OCI-LY3 (cell line): Measurements from ENCODE around the gene CHRDL2.

Experiments
- H2AFZ ChIP-seq: fragments of 200-600, 300-600 bp; shearing (Covaris generic); 2 replicates; pipeline ENCODE4 v1.6.0; 2014; ENCODE audit warnings: antibody characterized with exemption, low read depth, low read length
- H3K27ac ChIP-seq: fragments of 200-600, 300-600 bp; sonication (generic); 2 replicates; pipeline ENCODE4 v1.5.1; 2014; ENCODE audit warnings: mild to moderate bottlenecking, low read length, moderate library complexity, mixed read lengths
- H3K27me3 ChIP-seq: fragments of 200-600, 300-600 bp; sonication (generic); 2 replicates; pipeline ENCODE4 v1.6.1; 2014; ENCODE audit warnings: low read depth, low read length, mixed read lengths
- H3K36me3 ChIP-seq: fragments of 200-600, 300-600 bp; sonication (generic); replicated peaks from 2 replicates; pipeline ENCODE3; 2014; ENCODE audit warnings: low read depth, low read length, mixed read lengths
- H3K4me1 ChIP-seq: fragments of 300-600, 200-600 bp; sonication (generic); 2 replicates; pipeline ENCODE4 v1.6.1; 2014; ENCODE audit warnings: low read length, mixed read lengths
- H3K4me2 ChIP-seq: fragments of 200-600, 300-600 bp; sonication (generic); 2 replicates; pipeline ENCODE4 v1.6.1; 2014; ENCODE audit warnings: low read length, mixed read lengths
- H3K4me3 ChIP-seq: fragments of 300-600, 200-600 bp; sonication (generic); 2 replicates; pipeline ENCODE4 v1.5.1; 2014; ENCODE audit warnings: antibody characterized with exemption, mild to moderate bottlenecking, low read length, moderate library complexity
- H3K79me2 ChIP-seq: fragments of 300-600, 200-600 bp; shearing (Covaris generic); 2 replicates; pipeline ENCODE4 v1.6.1; 2014; ENCODE audit warnings: mild to moderate bottlenecking, low read length, mixed read lengths
- H3K9ac ChIP-seq: fragments of 300-600, 200-600 bp; shearing (Covaris generic); 2 replicates; pipeline ENCODE4 v1.6.0; 2014; ENCODE audit warnings: mild to moderate bottlenecking, low read length, moderate library complexity
- H3K9me3 ChIP-seq: fragments of 200-600, 300-600 bp; shearing (Covaris generic); 2 replicates; pipeline ENCODE4 v1.6.1; 2014; ENCODE audit warnings: low read length, mixed read lengths; ENCODE audit not compliant: insufficient read depth
- H4K20me1 ChIP-seq: fragments of 200-600, 300-600 bp; sonication (generic); 2 replicates; pipeline ENCODE4 v1.6.1; 2016; ENCODE audit warnings: low read length, mixed read lengths; ENCODE audit not compliant: insufficient read depth
- EZH2phosphoT487 ChIP-seq: fragments of 200-600 bp; shearing (Covaris generic); IDR thresholded peaks from 2 replicates; pipeline ENCODE4 v1.6.1; 2018; ENCODE audit warnings: antibody characterized with exemption, mixed run types, low read depth
- TF ChIP-seq, protein P1 (sequence below): fragments of 200-600, 300-600 bp; sonication (generic); IDR thresholded peaks from 2 replicates; pipeline ENCODE4 v1.5.1; 2014; ENCODE audit warnings: antibody characterized with exemption, low read length, low read depth

The CHRDL2 gene, protein sequence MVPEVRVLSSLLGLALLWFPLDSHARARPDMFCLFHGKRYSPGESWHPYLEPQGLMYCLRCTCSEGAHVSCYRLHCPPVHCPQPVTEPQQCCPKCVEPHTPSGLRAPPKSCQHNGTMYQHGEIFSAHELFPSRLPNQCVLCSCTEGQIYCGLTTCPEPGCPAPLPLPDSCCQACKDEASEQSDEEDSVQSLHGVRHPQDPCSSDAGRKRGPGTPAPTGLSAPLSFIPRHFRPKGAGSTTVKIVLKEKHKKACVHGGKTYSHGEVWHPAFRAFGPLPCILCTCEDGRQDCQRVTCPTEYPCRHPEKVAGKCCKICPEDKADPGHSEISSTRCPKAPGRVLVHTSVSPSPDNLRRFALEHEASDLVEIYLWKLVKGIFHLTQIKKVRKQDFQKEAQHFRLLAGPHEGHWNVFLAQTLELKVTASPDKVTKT

GRCh38 chr11:74731301-74732094, at the start of gene CHRDL2:
Gene CHRDL2, minus strand, starts transcription at chr11:74731426. Its CDS starts 538 bp downstream, at chr11:74730888.
- Histone ChIP-seq H3K27ac (no peak within 1 kb of the TSS), H3K9ac (no peak within 1 kb of the TSS), H3K27me3 (peaks cover 28% of the 10 kb centered on the region; the same call in 1 of the 2 replicates), H3K4me2 (no peak within 1 kb of the TSS), H4K20me1 (no peaks in the 10 kb centered on the region), H3K36me3 (no peaks in the 10 kb centered on the region), H2AFZ (no peak within 1 kb of the TSS), H3K9me3 (no peaks in the 10 kb centered on the region), H3K79me2 (no peaks in the 10 kb centered on the region), H3K4me3 (no peak within 1 kb of the TSS), H3K4me1 (no peaks in the 10 kb centered on the region)
- no peak for TF ChIP-seq EZH2phosphoT487
- TF ChIP-seq, protein P1, sequence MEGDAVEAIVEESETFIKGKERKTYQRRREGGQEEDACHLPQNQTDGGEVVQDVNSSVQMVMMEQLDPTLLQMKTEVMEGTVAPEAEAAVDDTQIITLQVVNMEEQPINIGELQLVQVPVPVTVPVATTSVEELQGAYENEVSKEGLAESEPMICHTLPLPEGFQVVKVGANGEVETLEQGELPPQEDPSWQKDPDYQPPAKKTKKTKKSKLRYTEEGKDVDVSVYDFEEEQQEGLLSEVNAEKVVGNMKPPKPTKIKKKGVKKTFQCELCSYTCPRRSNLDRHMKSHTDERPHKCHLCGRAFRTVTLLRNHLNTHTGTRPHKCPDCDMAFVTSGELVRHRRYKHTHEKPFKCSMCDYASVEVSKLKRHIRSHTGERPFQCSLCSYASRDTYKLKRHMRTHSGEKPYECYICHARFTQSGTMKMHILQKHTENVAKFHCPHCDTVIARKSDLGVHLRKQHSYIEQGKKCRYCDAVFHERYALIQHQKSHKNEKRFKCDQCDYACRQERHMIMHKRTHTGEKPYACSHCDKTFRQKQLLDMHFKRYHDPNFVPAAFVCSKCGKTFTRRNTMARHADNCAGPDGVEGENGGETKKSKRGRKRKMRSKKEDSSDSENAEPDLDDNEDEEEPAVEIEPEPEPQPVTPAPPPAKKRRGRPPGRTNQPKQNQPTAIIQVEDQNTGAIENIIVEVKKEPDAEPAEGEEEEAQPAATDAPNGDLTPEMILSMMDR: no peak

DNA sequence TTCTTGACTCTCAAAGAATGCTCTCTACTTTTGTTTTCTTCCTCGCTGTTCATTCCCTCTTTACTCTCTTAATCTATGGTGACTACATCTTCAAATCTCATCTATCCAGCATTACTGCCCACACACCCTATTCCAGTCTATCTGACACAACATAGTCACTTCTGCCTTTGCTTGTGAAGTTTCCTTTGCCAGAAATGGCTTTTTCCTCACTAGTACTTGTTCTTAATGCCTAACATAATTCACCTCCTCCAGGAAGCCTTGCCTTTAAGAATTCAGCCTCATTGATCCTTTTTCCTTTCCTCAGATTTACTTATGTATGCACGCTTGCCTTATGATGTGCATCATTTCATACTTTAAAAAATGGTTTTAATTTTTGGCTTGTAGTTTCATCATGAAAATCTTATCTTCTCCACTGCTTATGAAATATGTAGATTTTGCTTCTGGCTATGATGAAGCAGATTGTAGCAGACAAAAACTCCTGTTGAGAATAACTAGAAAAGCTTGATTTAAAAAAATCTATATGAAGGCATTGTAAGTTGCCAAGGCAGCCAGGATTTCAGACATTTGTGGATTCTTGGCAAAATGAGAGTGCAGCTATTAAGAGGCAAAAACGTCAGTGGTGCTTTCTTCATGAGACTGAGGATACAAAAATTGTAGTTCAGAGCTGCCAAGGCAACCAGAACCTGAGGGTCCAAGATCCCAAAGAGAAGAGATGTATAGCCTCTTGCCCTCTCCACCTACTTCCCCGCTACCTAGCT, 49.2 kb upstream of the CHRDL2 start:
- Histone ChIP-seq H3K4me2 (no peak overlapping the region), H3K9ac (no peak overlapping the region), H4K20me1 (peaks cover 95% of the 10 kb centered on the region), H3K4me1 (peaks cover 45% of the 10 kb centered on the region), H3K36me3 (peaks cover 2% of the 10 kb centered on the region), H3K79me2 (peaks cover 87% of the 10 kb centered on the region), H3K9me3 (no peaks in the 10 kb centered on the region), H3K27me3 (no peaks in the 10 kb centered on the region; the same call in 1 of the 2 replicates), H3K4me3 (no peak overlapping the region), H2AFZ (no peak overlapping the region), H3K27ac (no peak overlapping the region)
- TF ChIP-seq EZH2phosphoT487: no peak
- TF ChIP-seq, protein P1: no peak

DNA sequence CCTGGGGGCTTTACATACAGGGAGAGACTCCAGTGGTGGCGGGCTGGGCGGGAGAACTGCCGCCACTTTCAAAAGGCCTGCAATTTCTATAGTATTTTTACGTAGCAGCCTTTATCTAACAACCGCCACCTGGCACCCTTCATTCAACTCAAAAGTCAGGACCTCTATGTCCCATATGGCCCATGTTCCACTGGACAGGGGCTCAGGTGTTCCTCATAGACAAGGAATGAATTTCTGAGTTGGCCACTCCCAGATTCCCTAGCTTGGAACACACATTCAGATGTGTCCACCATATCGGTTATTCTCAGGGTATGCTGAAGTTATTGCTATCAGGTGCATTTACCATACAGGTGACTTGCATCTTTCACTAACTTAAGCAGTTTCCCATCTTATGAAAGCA, 47.4 kb upstream of the CHRDL2 start:
- Histone ChIP-seq H3K9ac (no peak overlapping the region), H3K4me2 (no peak overlapping the region), H2AFZ (no peak overlapping the region), H3K9me3 (no peaks in the 10 kb centered on the region), H3K4me3 (no peak overlapping the region), H3K4me1 (peaks cover 34% of the 10 kb centered on the region), H3K27me3 (no peaks in the 10 kb centered on the region; the same call in 1 of the 2 replicates), H3K79me2 (peaks cover 90% of the 10 kb centered on the region), H4K20me1 (peaks cover 95% of the 10 kb centered on the region), H3K36me3 (peaks cover 4% of the 10 kb centered on the region), H3K27ac (no peak overlapping the region)
- TF ChIP-seq EZH2phosphoT487: no peak

DNA sequence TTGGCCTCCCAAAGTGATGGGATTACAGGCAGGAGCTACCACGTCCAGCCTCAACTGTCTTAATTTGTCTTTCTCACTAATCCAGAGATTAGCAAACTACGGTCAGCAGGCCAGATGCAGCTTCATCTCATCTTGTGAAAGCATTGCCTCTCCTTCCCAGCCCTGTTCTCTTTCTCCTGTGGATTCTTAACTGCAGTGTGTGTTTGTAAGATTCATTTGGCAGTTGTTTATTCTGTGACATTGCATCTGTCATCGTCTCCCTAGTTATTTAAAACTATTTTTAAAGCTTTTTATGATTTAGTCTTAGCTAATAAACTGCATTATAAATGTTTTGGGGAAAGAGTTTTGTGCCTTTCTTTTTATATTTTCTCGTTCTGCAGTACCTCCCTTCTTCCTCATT, 46.7 kb upstream of the CHRDL2 start:
- Histone ChIP-seq H3K27me3 (no peaks in the 10 kb centered on the region; the same call in 1 of the 2 replicates), H3K4me2 (no peak overlapping the region), H3K9ac (no peak overlapping the region), H3K4me1 (peaks cover 29% of the 10 kb centered on the region), H3K9me3 (no peaks in the 10 kb centered on the region), H3K27ac (no peak overlapping the region), H3K36me3 (peaks cover 4% of the 10 kb centered on the region), H4K20me1 (peaks cover 95% of the 10 kb centered on the region), H3K79me2 (peaks cover 92% of the 10 kb centered on the region), H3K4me3 (no peak overlapping the region), H2AFZ (no peak overlapping the region)
- no peak for TF ChIP-seq EZH2phosphoT487
- TF ChIP-seq, protein P1: no peak
